ENCODE data around the gene ADGRD1. TPM values are rescaled to one million over a fixed set of nuclear protein-coding genes. Genes with fewer than 3 reads are reported as not detected.

Gene ADGRD1
- total RNA-seq, 3 donors from 2014 or later = 11.6 to 47.5 (median 18.7) TPM

- Histone ChIP-seq H3K27ac (no peak overlapping the region), H3K36me3 (no peaks in the 10 kb centered on the region), H3K9me3 (peaks cover 0 to 11% of the 10 kb centered on the region in 2 donors), H3K27me3 (peaks cover 0 to 19% of the 10 kb centered on the region in 2 donors), H3K4me1 (no peaks in the 10 kb centered on the region), H3K4me3 (peak overlapping the region in 2 of 3 donors; percentile 13 to 55)
- TF ChIP-seq POLR2A (IDR thresholded peaks at IDR 0.05) (no peak), POLR2AphosphoS5 (IDR thresholded peaks at IDR 0.05) (peak; percentile 34 to 70 (median 43))
- TF ChIP-seq, protein P1, sequence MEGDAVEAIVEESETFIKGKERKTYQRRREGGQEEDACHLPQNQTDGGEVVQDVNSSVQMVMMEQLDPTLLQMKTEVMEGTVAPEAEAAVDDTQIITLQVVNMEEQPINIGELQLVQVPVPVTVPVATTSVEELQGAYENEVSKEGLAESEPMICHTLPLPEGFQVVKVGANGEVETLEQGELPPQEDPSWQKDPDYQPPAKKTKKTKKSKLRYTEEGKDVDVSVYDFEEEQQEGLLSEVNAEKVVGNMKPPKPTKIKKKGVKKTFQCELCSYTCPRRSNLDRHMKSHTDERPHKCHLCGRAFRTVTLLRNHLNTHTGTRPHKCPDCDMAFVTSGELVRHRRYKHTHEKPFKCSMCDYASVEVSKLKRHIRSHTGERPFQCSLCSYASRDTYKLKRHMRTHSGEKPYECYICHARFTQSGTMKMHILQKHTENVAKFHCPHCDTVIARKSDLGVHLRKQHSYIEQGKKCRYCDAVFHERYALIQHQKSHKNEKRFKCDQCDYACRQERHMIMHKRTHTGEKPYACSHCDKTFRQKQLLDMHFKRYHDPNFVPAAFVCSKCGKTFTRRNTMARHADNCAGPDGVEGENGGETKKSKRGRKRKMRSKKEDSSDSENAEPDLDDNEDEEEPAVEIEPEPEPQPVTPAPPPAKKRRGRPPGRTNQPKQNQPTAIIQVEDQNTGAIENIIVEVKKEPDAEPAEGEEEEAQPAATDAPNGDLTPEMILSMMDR (IDR thresholded peaks at IDR 0.05) = peak; percentile 39 to 91 (median 65)
- intact Hi-C loops (cut with DNase I; ENCODE audit: low total_unique reads) = no loop called here
- no peak for DNase-seq (ENCODE audit: low spot score in 2 of 2)
These were observed 37.3 kb upstream of the ADGRD1 start for GRCh38 chr12:130916241-130916911.

- TF ChIP-seq POLR2AphosphoS5 (IDR thresholded peaks at IDR 0.05) = no peak
- TF ChIP-seq, protein P1 (IDR thresholded peaks at IDR 0.05) = no peak
- TF ChIP-seq POLR2A (IDR thresholded peaks at IDR 0.05) = no peak
- intact Hi-C loops (cut with DNase I; ENCODE audit: low total_unique reads) = no loop called here
- Histone ChIP-seq H3K36me3 (no peaks in the 10 kb centered on the region), H3K9me3 (no peaks in the 10 kb centered on the region), H3K4me1 (no peaks in the 10 kb centered on the region), H3K27ac (no peak overlapping the region), H3K27me3 (peaks cover 0 to 19% of the 10 kb centered on the region in 2 donors), H3K4me3 (no peak overlapping the region)
- no peak for DNase-seq (ENCODE audit: low spot score in 2 of 2)
These were observed 36.1 kb upstream of the ADGRD1 start for GRCh38 chr12:130917607-130918006.

DNA sequence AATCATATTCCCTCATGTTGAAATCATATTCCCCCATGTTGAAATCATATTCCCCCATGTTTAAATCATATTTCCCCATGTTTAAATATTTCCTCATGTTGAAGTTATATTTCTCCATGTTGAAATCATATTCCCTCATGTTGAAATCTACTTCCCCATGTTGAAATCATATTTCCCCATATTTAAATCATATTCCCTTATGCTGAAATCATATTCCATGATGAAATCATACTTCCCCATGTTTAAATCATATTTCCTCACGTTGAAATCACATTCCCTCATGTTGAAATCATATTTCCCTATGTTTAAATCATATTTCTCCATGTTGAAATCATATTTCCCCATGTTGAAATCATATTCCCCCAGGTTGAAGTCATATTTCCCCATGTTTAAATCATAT, 34.6 kb upstream of the ADGRD1 start:
- Histone ChIP-seq H3K27ac (no peak overlapping the region), H3K4me1 (no peaks in the 10 kb centered on the region), H3K4me3 (no peak overlapping the region), H3K27me3 (peaks cover 0 to 19% of the 10 kb centered on the region in 2 donors), H3K9me3 (no peaks in the 10 kb centered on the region), H3K36me3 (no peaks in the 10 kb centered on the region)
- TF ChIP-seq, protein P1 (IDR thresholded peaks at IDR 0.05) = no peak
- no peak for TF ChIP-seq POLR2A (IDR thresholded peaks at IDR 0.05)
- no peak for TF ChIP-seq POLR2AphosphoS5 (IDR thresholded peaks at IDR 0.05)
- no peak for DNase-seq (ENCODE audit: low spot score in 2 of 2)
- intact Hi-C loops (cut with DNase I; ENCODE audit: low total_unique reads) = no loop called here

GRCh38 chr12:130920119-130920703, 33.5 kb upstream of the ADGRD1 start:
- H3K36me3 ChIP-seq = no peaks in the 10 kb centered on the region
- peak overlapping the region in 1 of 2 donors; percentile 55 for H3K27ac ChIP-seq
- peaks cover 0 to 19% of the 10 kb centered on the region in 2 donors for H3K27me3 ChIP-seq

More at GRCh38 chr12:130920119-130920703, 33.5 kb upstream of the ADGRD1 start:
- no peak for DNase-seq (ENCODE audit: low spot score in 2 of 2)
- no peaks in the 10 kb centered on the region for H3K9me3 ChIP-seq
- H3K4me3 ChIP-seq = no peak overlapping the region
- intact Hi-C loops (cut with DNase I; ENCODE audit: low total_unique reads) = no loop called here
- H3K4me1 ChIP-seq = no peaks in the 10 kb centered on the region
- TF ChIP-seq, protein P1 (IDR thresholded peaks at IDR 0.05) = no peak
- TF ChIP-seq POLR2AphosphoS5 (IDR thresholded peaks at IDR 0.05) (no peak), POLR2A (IDR thresholded peaks at IDR 0.05) (no peak)

Measured in breast epithelium (tissue), 4 donors.